K562 (cell line): ENCODE results near the gene MGA. TPM values are rescaled to one million over a fixed set of nuclear protein-coding genes. Genes with fewer than 3 reads are reported as not detected.
A peak's percentile ranks its signal among the peaks of the same experiment; 100 is the strongest.

Experiments
- ATAC-seq: fragments of 200-7000 bp; cut with Tn5 transposase; 3 replicates; pipeline ENCODE4 v1.9.1; 2020; ENCODE audit warnings: moderate library complexity
- BruUV-seq: library from RNA; stranded (reverse); fragments of 400-500 nt; replicated peaks from 2 replicates; lab custom pipeline; 2021; lab: Mats Ljungman, UMichigan
- CTCF ChIA-PET: fragments of 300-600 bp; formaldehyde crosslinking; extraction: SDS; loops from one replicate; lab custom pipeline; 2021; ENCODE audit warnings: low intra/inter-chr PET ratio; lab: Yijun Ruan, JAX
- POLR2A ChIA-PET: fragments of 300-600, 350-650 bp; sonication (Branson Sonifier 250); formaldehyde crosslinking; extraction: SDS; loops from one replicate; lab custom pipeline; 2021; ENCODE audit warnings: antibody characterized with exemption, inconsistent platforms; lab: Yijun Ruan, JAX
- DNase-seq, 4 experiments: peaks; one replicate each; pipeline versions ENCODE4 v3.0.0 to v3.0.0-alpha.2; 2011 to 2018; ENCODE audit warnings: low spot score in 3 of 4, mixed read lengths in 3 of 4; ENCODE audit errors: extremely low read depth in 1 of 4
- FAIRE-seq: peaks from 2 replicates; lab custom pipeline; 2011; peaks lifted over from hg19 to GRCh38; lab: Jason Lieb, UNC
- H2AFZ ChIP-seq: 2 replicates; pipeline ENCODE4 v1.6.0; 2011; ENCODE audit warnings: low read depth, low read length, control low read depth, inconsistent platforms
- H3K27ac ChIP-seq: fragments of 200-600 bp; 3 replicates; pipeline ENCODE4 v1.8.0; 2011; ENCODE audit warnings: low read depth, mild to moderate bottlenecking, control low read depth, inconsistent platforms, low read length, moderate library complexity, mixed read lengths; ENCODE audit errors: extremely low read depth
- H3K27me3 ChIP-seq, 2 experiments: fragments of 300-600 bp in 1 of 2; 2 replicates in 1 of 2; 3 replicates in 1 of 2; pipeline versions ENCODE4 v1.6.0 to v1.8.0; 2011; ENCODE audit warnings: inconsistent platforms in 2 of 2, low read length in 2 of 2, mild to moderate bottlenecking in 1 of 2, mixed read lengths in 1 of 2, moderate library complexity in 1 of 2; ENCODE audit not compliant: control insufficient read depth in 2 of 2, insufficient read depth in 2 of 2
- H3K36me3 ChIP-seq: fragments of 300-600 bp; 3 replicates; pipeline ENCODE4 v1.8.0; 2011; ENCODE audit warnings: mild to moderate bottlenecking, low read length, inconsistent platforms; ENCODE audit not compliant: control insufficient read depth, insufficient read depth
- H3K4me1 ChIP-seq, 2 experiments: fragments of 200-600 bp in 1 of 2; replicated peaks in 1 of 2; 2 replicates in 1 of 2; 3 replicates in 1 of 2; pipeline versions ENCODE4 v1.5.1 to v1.8.0; 2011; ENCODE audit warnings: inconsistent platforms in 2 of 2, low read length in 2 of 2, mild to moderate bottlenecking in 1 of 2, mixed read lengths in 1 of 2, moderate library complexity in 1 of 2; ENCODE audit not compliant: control insufficient read depth in 2 of 2, insufficient read depth in 2 of 2
- H3K4me2 ChIP-seq: 2 replicates; pipeline ENCODE4 v1.6.1; 2011; ENCODE audit warnings: low read length, control low read depth, inconsistent platforms, mixed read lengths; ENCODE audit not compliant: insufficient read depth
- H3K4me3 ChIP-seq: fragments of 200-600 bp; sonication (generic), shearing (Covaris generic); 2 replicates; pipeline ENCODE4 v1.5.1; 2016; ENCODE audit warnings: control low read depth, inconsistent platforms
- H3K79me2 ChIP-seq: fragments of 200-600 bp; 3 replicates; pipeline ENCODE4 v1.8.0; 2011; ENCODE audit warnings: low read length, inconsistent platforms; ENCODE audit not compliant: control insufficient read depth, insufficient read depth
- H3K9ac ChIP-seq, 2 experiments: 2 replicates each; pipeline versions ENCODE4 v1.6.0 to v1.6.1; 2011; ENCODE audit warnings: low read depth in 2 of 2, low read length in 2 of 2, control low read depth in 1 of 2, inconsistent platforms in 1 of 2, mild to moderate bottlenecking in 1 of 2, mixed read lengths in 1 of 2; ENCODE audit not compliant: insufficient read depth in 1 of 2
- H3K9me1 ChIP-seq: one replicate; pipeline ENCODE4 v1.6.0; 2011; ENCODE audit warnings: inconsistent platforms, mild to moderate bottlenecking, low read length, moderate library complexity; ENCODE audit not compliant: control insufficient read depth, insufficient read depth
- H3K9me3 ChIP-seq: replicated peaks from 2 replicates; pipeline ENCODE4 v1.5.1; 2011; ENCODE audit warnings: low read depth, low read length, inconsistent platforms; ENCODE audit not compliant: control insufficient read depth, insufficient read depth
- H4K20me1 ChIP-seq: replicated peaks from 2 replicates; pipeline ENCODE4 v1.6.1; 2011; ENCODE audit warnings: low read length, inconsistent platforms, mixed read lengths; ENCODE audit not compliant: control insufficient read depth, insufficient read depth
- AFF4 ChIP-seq: sonication (generic); formaldehyde crosslinking; IDR thresholded peaks from 2 replicates; pipeline ENCODE4 v1.8.0; 2023; ENCODE audit warnings: mild to moderate bottlenecking, missing genetic modification reagents
- ARNT ChIP-seq, 2 experiments: fragments of 450-650 bp; IDR thresholded peaks; 2 replicates each; pipeline ENCODE4 v1.6.1; 2016; ENCODE audit warnings: mild to moderate bottlenecking in 1 of 2
- CBFA2T3 ChIP-seq: fragments of 450-650 bp; IDR thresholded peaks from 2 replicates; pipeline ENCODE4 v1.6.1; 2017
- CBX5 ChIP-seq: IDR thresholded peaks from 2 replicates; pipeline ENCODE4 v1.6.1; 2014; ENCODE audit warnings: low read depth, borderline replicate concordance
- CC2D1A ChIP-seq: fragments of 450-650 bp; IDR thresholded peaks from 2 replicates; pipeline ENCODE4 v1.6.1; 2017; ENCODE audit warnings: mild to moderate bottlenecking
- CLOCK ChIP-seq: fragments of 250-450 bp; sonication (Bioruptor Pico); IDR thresholded peaks from 2 replicates; pipeline ENCODE4 v1.4.0; 2020; ENCODE audit warnings: mild to moderate bottlenecking, moderate library complexity, borderline replicate concordance
- DIDO1 ChIP-seq: fragments of 450-650 bp; IDR thresholded peaks from 2 replicates; pipeline ENCODE4 v1.6.1; 2016; ENCODE audit warnings: low read depth, missing biosample characterization, missing genetic modification characterization
- FIP1L1 ChIP-seq: fragments of 200-400 bp; formaldehyde crosslinking; IDR thresholded peaks from 2 replicates; pipeline ENCODE4 v1.6.1; 2018; ENCODE audit warnings: mild to moderate bottlenecking, low read depth, low read length; ENCODE audit not compliant: poor library complexity, severe bottlenecking
- FOXA3 ChIP-seq, 2 experiments: fragments of 450-650 bp in 1 of 2; sonication (generic) in 1 of 2; formaldehyde crosslinking; IDR thresholded peaks in 1 of 2; conservative IDR thresholded peaks in 1 of 2; 2 replicates each; pipeline versions ENCODE4 v1.4.0 to v1.8.0; 2020 to 2022; ENCODE audit warnings: mild to moderate bottlenecking in 2 of 2, missing genetic modification reagents in 1 of 2
- MEIS2 ChIP-seq: fragments of 450-650 bp; IDR thresholded peaks from 2 replicates; pipeline ENCODE4 v1.6.1; 2014; ENCODE audit warnings: mild to moderate bottlenecking; ENCODE audit not compliant: partially characterized antibody
- RCOR1 ChIP-seq, 2 experiments: IDR thresholded peaks; 2 replicates each; pipeline ENCODE4 v1.6.1; 2012; ENCODE audit warnings: low read depth in 2 of 2, low read length in 2 of 2, borderline replicate concordance in 1 of 2, improper control_type of control experiment in 1 of 2
- STAT5B ChIP-seq: fragments of 250-450 bp; sonication (Bioruptor Pico); IDR thresholded peaks from 2 replicates; pipeline ENCODE4 v1.8.0; 2021; ENCODE audit warnings: mild to moderate bottlenecking, inconsistent platforms
- TBP ChIP-seq: optimal IDR thresholded peaks from 2 replicates; pipeline ENCODE3; 2011; ENCODE audit warnings: low read depth, low read length, improper control_type of control experiment
- THRAP3 ChIP-seq: fragments of 450-650 bp; IDR thresholded peaks from 2 replicates; pipeline ENCODE4 v1.6.1; 2016; ENCODE audit warnings: mild to moderate bottlenecking, inconsistent platforms, borderline replicate concordance
- YY1 ChIP-seq, 3 experiments: IDR thresholded peaks; 2 replicates each; pipeline ENCODE4 v1.6.1; 2011; ENCODE audit warnings: low read length in 2 of 3, mild to moderate bottlenecking in 2 of 3, moderate library complexity in 2 of 3, borderline replicate concordance in 1 of 3, control low read depth in 1 of 3, low read depth in 1 of 3; ENCODE audit not compliant: insufficient read depth in 3 of 3, insufficient replicate concordance in 2 of 3, control insufficient read depth in 1 of 3, insufficient read length in 1 of 3; ENCODE audit errors: extremely low read depth in 1 of 3
- ZNF253 ChIP-seq: fragments of 250-450 bp; sonication (Bioruptor Pico); conservative IDR thresholded peaks from 2 replicates; pipeline ENCODE4 v1.6.1; 2021; ENCODE audit warnings: mild to moderate bottlenecking
- WGBS: fragments of 100-300 bp; shearing (Covaris generic); methylation state at CpG from one replicate; pipeline ENCODE4 v1.1.6; 2016; ENCODE audit warnings: low coverage, mixed read lengths; ENCODE audit not compliant: insufficient coverage; ENCODE audit errors: missing lambda C conversion rate; 5-methylcytosine and 5-hydroxymethylcytosine counted together
- in situ Hi-C: fragments of 300-500 bp; cut with MboI; formaldehyde crosslinking; loops from 4 replicates; pipeline ENCODE4 v1.15.0; 2018; ENCODE audit warnings: inconsistent platforms, mixed read lengths
- intact Hi-C: fragments of 100-400 bp; cut with micrococcal nuclease; formaldehyde crosslinking; loops from 2 replicates; pipeline ENCODE4 v1.14.2; 2022
- polyA plus RNA-seq, 8 experiments: library from polyadenylated mRNA; depleted of rRNA in 4 of 8; stranded (reverse) in 5 of 8; unstranded in 3 of 8; fragments of >200 nt; fragmentation: Nextera tagmentation in 2 of 8; fragmentation: Illumina TruSeq in 1 of 8; extraction: Ambion mirVana in 2 of 8; extraction: Trizol in 1 of 8; gene quantifications; 2 replicates each; pipeline versions ENCODE4 v1.2.1 to v1.2.3, GENCODE V29; 2011 to 2014; ENCODE audit warnings: inconsistent platforms in 1 of 8, missing spikeins in 1 of 8
- total RNA-seq, 7 experiments: library from RNA; depleted of rRNA in 6 of 7; stranded (reverse); fragments of >200 nt in 6 of 7; fragmentation: Illumina TruSeq in 2 of 7; extraction: Trizol in 2 of 7; gene quantifications; 2 replicates each; pipeline versions ENCODE4 v1.2.1 to v1.2.3, GENCODE V29; 2011 to 2021; ENCODE audit warnings: low replicate concordance in 1 of 7

Gene MGA
- total and polyA plus RNA-seq, 9 of the 15 experiments (the other 6 are each of a cell fraction or from before 2014, with no cell fraction given), result 4.7 to 56.1 (median 21.1) TPM

GRCh38 chr15:41775651-41776050 is 115.4 kb downstream of the MGA start:
- peak in 1 of 4 experiments; percentile 44 for DNase-seq
- peak; percentile 59 for FAIRE-seq
- no peak overlapping the region for H3K4me3 ChIP-seq
- WGBS, result 44% methylated on average over 2 of the region's 2 CpGs
- in situ Hi-C loops (no loop called here), intact Hi-C loops (no loop called here)
- no peaks in the 10 kb centered on the region; the same call in 1 of the 2 replicates for H4K20me1 ChIP-seq
- H3K79me2 ChIP-seq, result peaks cover 9% of the 10 kb centered on the region
- H3K4me2 ChIP-seq, result peak overlapping the region; percentile 80; the same call in 1 of the 2 replicates
- H3K36me3 ChIP-seq, result peaks cover 5% of the 10 kb centered on the region; the same call in 1 of the 3 replicates
- no peak overlapping the region for H3K9ac ChIP-seq
- no peak for ATAC-seq
- H3K27me3 ChIP-seq, result no peaks in the 10 kb centered on the region; a peak in 1 of 5 replicates
- CTCF ChIA-PET, result interaction anchor here (5.6 kb wide), 1 partner anchor 36 kb away, joined by 98 read pairs; no protein-coding TSS in a partner anchor
- no peaks in the 10 kb centered on the region for H3K9me3 ChIP-seq
- no peaks in the 10 kb centered on the region for H3K9me1 ChIP-seq
- no TSS peak for BruUV-seq
- H2AFZ ChIP-seq, result no peak overlapping the region
- H3K4me1 ChIP-seq, result peaks cover 12 to 31% of the 10 kb centered on the region in 2 experiments
- H3K27ac ChIP-seq, result no peak overlapping the region
- POLR2A ChIA-PET, result interaction anchor here (1.9 kb wide), 2 partner anchors 11 to 14 kb away, joined by 7 read pairs; no protein-coding TSS in a partner anchor
- no peak for TF ChIP-seq TBP
- 0 out of 4 replicates have a peak, but pooled peaks of 1 of the 2 experiments have one; percentile 13 for TF ChIP-seq RCOR1 (IDR thresholded peaks at IDR 0.05; ENCODE audit: borderline replicate concordance in 1 of 2, low read depth in 2 of 2, low read length in 2 of 2)
- no peak for TF ChIP-seq STAT5B (CRISPR knock-in tag)
- TF ChIP-seq FOXA3 (CRISPR knock-in tag; conservative IDR thresholded peaks at IDR 0.05 in 1 of 2, IDR thresholded peaks at IDR 0.05 in 1 of 2), result no peak
- no peak for TF ChIP-seq DIDO1 (tag)
- no peak for TF ChIP-seq CLOCK (CRISPR knock-in tag)
- no peak for TF ChIP-seq CC2D1A
- TF ChIP-seq MEIS2, result peak; percentile 70
- TF ChIP-seq YY1 (IDR thresholded peaks at IDR 0.05; ENCODE audit: borderline replicate concordance in 1 of 3, control insufficient read depth in 1 of 3, extremely low read depth in 1 of 3, insufficient read depth in 3 of 3, insufficient read length in 1 of 3, insufficient replicate concordance in 2 of 3, low read depth in 1 of 3, low read length in 2 of 3), result no peak
- no peak for TF ChIP-seq AFF4 (CRISPR knock-in tag)
- no peak for TF ChIP-seq THRAP3
- peak; percentile 25; the same call in 1 of the 2 replicates for TF ChIP-seq CBFA2T3
- no peak for TF ChIP-seq ARNT (IDR thresholded peaks at IDR 0.05)
- TF ChIP-seq CBX5, result no peak
- TF ChIP-seq FIP1L1, result no peak
- TF ChIP-seq ZNF253 (CRISPR knock-in tag), result no peak
